ENCODE results near the gene HCRT.

The HCRT gene

GRCh38 chr17:42184713-42185620 lies at the start of gene HCRT:
Gene HCRT (minus strand): TSS chr17:42185452. CDS start chr17:42185365, 87 bp downstream.
- TF ChIP-seq ZBTB10 (tag by site-specific recombination; IDR thresholded peaks at IDR 0.05) (no peak), TSHZ1 (tag by site-specific recombination; IDR thresholded peaks at IDR 0.05; ENCODE audit: borderline replicate concordance) (no peak), ZNF112 (tag by site-specific recombination; IDR thresholded peaks at IDR 0.05) (no peak), ZNF792 (tag by site-specific recombination; IDR thresholded peaks at IDR 0.05) (no peak), ZNF48 (tag by site-specific recombination; IDR thresholded peaks at IDR 0.05) (no peak), ZFHX2 (tag by site-specific recombination; conservative IDR thresholded peaks at IDR 0.05) (no peak), ZNF658 (tag by site-specific recombination; IDR thresholded peaks at IDR 0.05) (no peak), ZBTB44 (tag by site-specific recombination; IDR thresholded peaks at IDR 0.05) (no peak), ZNF335 (tag by site-specific recombination; conservative IDR thresholded peaks at IDR 0.05) (no peak), PRDM1 (tag by site-specific recombination; IDR thresholded peaks at IDR 0.05) (no peak), REPIN1 (tag by site-specific recombination; IDR thresholded peaks at IDR 0.05; ENCODE audit: low read depth) (no peak), ZNF354C (tag by site-specific recombination; IDR thresholded peaks at IDR 0.05; ENCODE audit: borderline replicate concordance, low read depth) (no peak), ZBTB6 (tag by site-specific recombination; IDR thresholded peaks at IDR 0.05) (no peak), KLF8 (tag by site-specific recombination; IDR thresholded peaks at IDR 0.05) (no peak), ZBTB11 (tag by site-specific recombination; conservative IDR thresholded peaks at IDR 0.05; ENCODE audit: low read depth) (no peak)
- CTCF ChIA-PET = interaction anchor here (0.6 to 2.9 kb wide), 11 partner anchors 9 to 271 kb away, joined by 3 to 17 read pairs (median 4); partner anchors contain the start of genes CAVIN1 and GHDC
- Histone ChIP-seq H3K36me3 (ENCODE audit: control insufficient read depth in 2 of 2, insufficient read depth in 1 of 2, low read length in 2 of 2) (no peaks in the 10 kb centered on the region), H3K9me3 (ENCODE audit: control insufficient read depth, insufficient read depth, low read depth, low read length) (no peaks in the 10 kb centered on the region), H3K27ac (ENCODE audit: extremely low read depth, low read depth, low read length) (no peak within 1 kb of the TSS), H3K4me1 (ENCODE audit: control insufficient read depth, insufficient read depth, low read length) (no peaks in the 10 kb centered on the region), H3K4me3 (ENCODE audit: low read depth, low read length) (no peak within 1 kb of the TSS)
- POLR2A ChIA-PET = no interaction called here

All from HEK293 (cell line).